MCF 10A (cell line): ENCODE results near the gene PXMP2. TPM values are rescaled to one million over a fixed set of nuclear protein-coding genes. Genes with fewer than 3 reads are reported as not detected.
A peak's percentile ranks its signal among the peaks of the same experiment; 100 is the strongest.

ENCODE experiments used
- BruUV-seq: library from RNA; stranded (reverse); fragments of 400-500 nt; replicated peaks from 2 replicates; lab custom pipeline; 2021; lab: Mats Ljungman, UMichigan
- CTCF ChIA-PET: fragments of 300-600 bp; sonication (Branson Sonifier 250); formaldehyde crosslinking; extraction: SDS; loops from one replicate; lab custom pipeline; 2021; ENCODE audit warnings: antibody characterized with exemption, inconsistent platforms; lab: Yijun Ruan, JAX
- POLR2A ChIA-PET: fragments of 300-600, 350-650 bp; sonication (Branson Sonifier 250); formaldehyde crosslinking; extraction: SDS; loops from one replicate; lab custom pipeline; 2020; ENCODE audit warnings: antibody characterized with exemption, inconsistent platforms; lab: Yijun Ruan, JAX
- DNase-seq: peaks from one replicate; pipeline ENCODE4 v3.0.0-alpha.2; 2018; ENCODE audit not compliant: unreplicated experiment
- H3K27ac Mint-ChIP-seq: one replicate; pipeline ENCODE4 v1.8.0; 2022; ENCODE audit warnings: mild to moderate bottlenecking, low read depth, mixed read lengths; ENCODE audit not compliant: unreplicated experiment
- H3K27me3 Mint-ChIP-seq: one replicate; pipeline ENCODE4 v1.8.0; 2022; ENCODE audit warnings: mixed read lengths; ENCODE audit not compliant: insufficient read depth, unreplicated experiment
- H3K36me3 Mint-ChIP-seq: one replicate; pipeline ENCODE4 v1.8.0; 2022; ENCODE audit warnings: mild to moderate bottlenecking, moderate library complexity, mixed read lengths; ENCODE audit not compliant: insufficient read depth, unreplicated experiment
- H3K4me1 Mint-ChIP-seq: one replicate; pipeline ENCODE4 v1.8.0; 2022; ENCODE audit warnings: mixed read lengths; ENCODE audit not compliant: insufficient read depth, unreplicated experiment
- H3K4me3 Mint-ChIP-seq: one replicate; pipeline ENCODE4 v1.8.0; 2022; ENCODE audit warnings: mild to moderate bottlenecking, moderate library complexity, mixed read lengths; ENCODE audit not compliant: unreplicated experiment
- H3K9me3 Mint-ChIP-seq: one replicate; pipeline ENCODE4 v1.8.0; 2022; ENCODE audit warnings: mixed read lengths; ENCODE audit not compliant: unreplicated experiment
- intact Hi-C: fragments of 100-400 bp; cut with micrococcal nuclease; formaldehyde crosslinking; loops from 2 replicates; pipeline ENCODE4 v1.14.1; 2022
- total RNA-seq: library from RNA; stranded (reverse); gene quantifications from 2 replicates; pipeline ENCODE4 v1.2.3, GENCODE V29; 2022
- TF ChIP-seq, protein P1 (sequence below): fragments of 200-600 bp; IDR thresholded peaks from one replicate; pipeline ENCODE4 v1.8.0; 2022; ENCODE audit warnings: antibody characterized with exemption, mild to moderate bottlenecking; ENCODE audit not compliant: unreplicated experiment

The PXMP2 gene
- total RNA-seq, 1 experiment from 2014 or later, result 28.1 TPM

- H3K9me3 Mint-ChIP-seq, result no peaks in the 10 kb centered on the region
- TF ChIP-seq, protein P1, sequence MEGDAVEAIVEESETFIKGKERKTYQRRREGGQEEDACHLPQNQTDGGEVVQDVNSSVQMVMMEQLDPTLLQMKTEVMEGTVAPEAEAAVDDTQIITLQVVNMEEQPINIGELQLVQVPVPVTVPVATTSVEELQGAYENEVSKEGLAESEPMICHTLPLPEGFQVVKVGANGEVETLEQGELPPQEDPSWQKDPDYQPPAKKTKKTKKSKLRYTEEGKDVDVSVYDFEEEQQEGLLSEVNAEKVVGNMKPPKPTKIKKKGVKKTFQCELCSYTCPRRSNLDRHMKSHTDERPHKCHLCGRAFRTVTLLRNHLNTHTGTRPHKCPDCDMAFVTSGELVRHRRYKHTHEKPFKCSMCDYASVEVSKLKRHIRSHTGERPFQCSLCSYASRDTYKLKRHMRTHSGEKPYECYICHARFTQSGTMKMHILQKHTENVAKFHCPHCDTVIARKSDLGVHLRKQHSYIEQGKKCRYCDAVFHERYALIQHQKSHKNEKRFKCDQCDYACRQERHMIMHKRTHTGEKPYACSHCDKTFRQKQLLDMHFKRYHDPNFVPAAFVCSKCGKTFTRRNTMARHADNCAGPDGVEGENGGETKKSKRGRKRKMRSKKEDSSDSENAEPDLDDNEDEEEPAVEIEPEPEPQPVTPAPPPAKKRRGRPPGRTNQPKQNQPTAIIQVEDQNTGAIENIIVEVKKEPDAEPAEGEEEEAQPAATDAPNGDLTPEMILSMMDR, result no peak
- ChIA-PET POLR2A (no interaction called here), CTCF (interaction anchor here (1.2 to 1.8 kb wide), 2 partner anchors 19 to 42 kb away, joined by 3 to 8 read pairs; no protein-coding TSS in a partner anchor)
- H3K4me3 Mint-ChIP-seq, result no peak overlapping the region
- peaks cover 65% of the 10 kb centered on the region for H3K36me3 Mint-ChIP-seq
- intact Hi-C loops, result no loop called here
- peak; percentile 17 for DNase-seq
- no peak overlapping the region for H3K27ac Mint-ChIP-seq
- no peaks in the 10 kb centered on the region for H3K27me3 Mint-ChIP-seq
- no peaks in the 10 kb centered on the region for H3K4me1 Mint-ChIP-seq
- no TSS peak for BruUV-seq
Measured at GRCh38 chr12:132657004-132657727, 30.2 kb upstream of the PXMP2 start.

- intact Hi-C loops, result no loop called here
- Mint-ChIP-seq H3K27ac (no peak overlapping the region), H3K4me1 (no peaks in the 10 kb centered on the region), H3K9me3 (no peaks in the 10 kb centered on the region), H3K27me3 (no peaks in the 10 kb centered on the region), H3K36me3 (peaks cover 75% of the 10 kb centered on the region), H3K4me3 (no peak overlapping the region)
- BruUV-seq, result no TSS peak
- no peak for DNase-seq
- TF ChIP-seq, protein P1, result no peak
- ChIA-PET POLR2A (no interaction called here), CTCF (interaction anchor here (1.8 kb wide), 1 partner anchor 20 kb away, joined by 8 read pairs; no protein-coding TSS in a partner anchor)
Measured at GRCh38 chr12:132658149-132658894, 29.1 kb upstream of the PXMP2 start.

GRCh38 chr12:132659146-132659545 is 28.2 kb upstream of the PXMP2 start:
- no peaks in the 10 kb centered on the region for H3K4me1 Mint-ChIP-seq
- H3K27me3 Mint-ChIP-seq, result no peaks in the 10 kb centered on the region
- H3K9me3 Mint-ChIP-seq, result no peaks in the 10 kb centered on the region
- intact Hi-C loops, result no loop called here
- H3K27ac Mint-ChIP-seq, result no peak overlapping the region
- no TSS peak for BruUV-seq
- DNase-seq, result no peak
- ChIA-PET CTCF (interaction anchor here (0.6 kb wide), 1 partner anchor 85 kb away, joined by 3 read pairs; no protein-coding TSS in a partner anchor), POLR2A (no interaction called here)
- H3K36me3 Mint-ChIP-seq, result peaks cover 70% of the 10 kb centered on the region
- TF ChIP-seq, protein P1, result no peak
- H3K4me3 Mint-ChIP-seq, result no peak overlapping the region

- CTCF ChIA-PET, result no interaction called here
- Mint-ChIP-seq H3K4me1 (no peaks in the 10 kb centered on the region), H3K27me3 (no peaks in the 10 kb centered on the region), H3K4me3 (no peak overlapping the region), H3K36me3 (peaks cover 62% of the 10 kb centered on the region), H3K27ac (no peak overlapping the region), H3K9me3 (no peaks in the 10 kb centered on the region)
- TF ChIP-seq, protein P1, result no peak
- POLR2A ChIA-PET, result no interaction called here
- no TSS peak for BruUV-seq
- DNase-seq, result no peak
- intact Hi-C loops, result no loop called here
Measured at GRCh38 chr12:132660052-132660451, 27.3 kb upstream of the PXMP2 start.
